ENCODE measurements around the gene CTNNA2.

- TF ChIP-seq, protein P1, sequence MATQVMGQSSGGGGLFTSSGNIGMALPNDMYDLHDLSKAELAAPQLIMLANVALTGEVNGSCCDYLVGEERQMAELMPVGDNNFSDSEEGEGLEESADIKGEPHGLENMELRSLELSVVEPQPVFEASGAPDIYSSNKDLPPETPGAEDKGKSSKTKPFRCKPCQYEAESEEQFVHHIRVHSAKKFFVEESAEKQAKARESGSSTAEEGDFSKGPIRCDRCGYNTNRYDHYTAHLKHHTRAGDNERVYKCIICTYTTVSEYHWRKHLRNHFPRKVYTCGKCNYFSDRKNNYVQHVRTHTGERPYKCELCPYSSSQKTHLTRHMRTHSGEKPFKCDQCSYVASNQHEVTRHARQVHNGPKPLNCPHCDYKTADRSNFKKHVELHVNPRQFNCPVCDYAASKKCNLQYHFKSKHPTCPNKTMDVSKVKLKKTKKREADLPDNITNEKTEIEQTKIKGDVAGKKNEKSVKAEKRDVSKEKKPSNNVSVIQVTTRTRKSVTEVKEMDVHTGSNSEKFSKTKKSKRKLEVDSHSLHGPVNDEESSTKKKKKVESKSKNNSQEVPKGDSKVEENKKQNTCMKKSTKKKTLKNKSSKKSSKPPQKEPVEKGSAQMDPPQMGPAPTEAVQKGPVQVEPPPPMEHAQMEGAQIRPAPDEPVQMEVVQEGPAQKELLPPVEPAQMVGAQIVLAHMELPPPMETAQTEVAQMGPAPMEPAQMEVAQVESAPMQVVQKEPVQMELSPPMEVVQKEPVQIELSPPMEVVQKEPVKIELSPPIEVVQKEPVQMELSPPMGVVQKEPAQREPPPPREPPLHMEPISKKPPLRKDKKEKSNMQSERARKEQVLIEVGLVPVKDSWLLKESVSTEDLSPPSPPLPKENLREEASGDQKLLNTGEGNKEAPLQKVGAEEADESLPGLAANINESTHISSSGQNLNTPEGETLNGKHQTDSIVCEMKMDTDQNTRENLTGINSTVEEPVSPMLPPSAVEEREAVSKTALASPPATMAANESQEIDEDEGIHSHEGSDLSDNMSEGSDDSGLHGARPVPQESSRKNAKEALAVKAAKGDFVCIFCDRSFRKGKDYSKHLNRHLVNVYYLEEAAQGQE (IDR thresholded peaks at IDR 0.05; ENCODE audit: borderline replicate concordance) = no peak
- TF ChIP-seq, protein P1 (CRISPR knock-in tag; IDR thresholded peaks at IDR 0.05; ENCODE audit: low read depth) = no peak
- TF ChIP-seq ETV6 (IDR thresholded peaks at IDR 0.05; ENCODE audit: borderline replicate concordance in 1 of 2, low read depth in 2 of 2, low read length in 1 of 2) (no peak), ETV6 (CRISPR knock-in tag; IDR thresholded peaks at IDR 0.05; ENCODE audit: borderline replicate concordance) (no peak), LEF1 (IDR thresholded peaks at IDR 0.05) (no peak), GABPB1 (CRISPR knock-in tag; IDR thresholded peaks at IDR 0.05) (no peak), BRCA1 (IDR thresholded peaks at IDR 0.05) (no peak), BRCA1 (CRISPR knock-in tag; IDR thresholded peaks at IDR 0.05) (no peak), TEAD1 (CRISPR knock-in tag; IDR thresholded peaks at IDR 0.05) (no peak), UBTF (IDR thresholded peaks at IDR 0.05; ENCODE audit: borderline replicate concordance in 1 of 2, low read depth in 2 of 2, low read length in 2 of 2) (no peak), ZNF431 (CRISPR knock-in tag; IDR thresholded peaks at IDR 0.05) (no peak), SIN3A (IDR thresholded peaks at IDR 0.05; ENCODE audit: borderline replicate concordance in 2 of 2, control insufficient read depth in 1 of 2, low read depth in 2 of 2, low read length in 2 of 2) (no peak), RAD21 (CRISPR knock-in tag; conservative IDR thresholded peaks at IDR 0.05 in 1 of 2, IDR thresholded peaks at IDR 0.05 in 1 of 2) (no peak)
- TF ChIP-seq, protein P2, sequence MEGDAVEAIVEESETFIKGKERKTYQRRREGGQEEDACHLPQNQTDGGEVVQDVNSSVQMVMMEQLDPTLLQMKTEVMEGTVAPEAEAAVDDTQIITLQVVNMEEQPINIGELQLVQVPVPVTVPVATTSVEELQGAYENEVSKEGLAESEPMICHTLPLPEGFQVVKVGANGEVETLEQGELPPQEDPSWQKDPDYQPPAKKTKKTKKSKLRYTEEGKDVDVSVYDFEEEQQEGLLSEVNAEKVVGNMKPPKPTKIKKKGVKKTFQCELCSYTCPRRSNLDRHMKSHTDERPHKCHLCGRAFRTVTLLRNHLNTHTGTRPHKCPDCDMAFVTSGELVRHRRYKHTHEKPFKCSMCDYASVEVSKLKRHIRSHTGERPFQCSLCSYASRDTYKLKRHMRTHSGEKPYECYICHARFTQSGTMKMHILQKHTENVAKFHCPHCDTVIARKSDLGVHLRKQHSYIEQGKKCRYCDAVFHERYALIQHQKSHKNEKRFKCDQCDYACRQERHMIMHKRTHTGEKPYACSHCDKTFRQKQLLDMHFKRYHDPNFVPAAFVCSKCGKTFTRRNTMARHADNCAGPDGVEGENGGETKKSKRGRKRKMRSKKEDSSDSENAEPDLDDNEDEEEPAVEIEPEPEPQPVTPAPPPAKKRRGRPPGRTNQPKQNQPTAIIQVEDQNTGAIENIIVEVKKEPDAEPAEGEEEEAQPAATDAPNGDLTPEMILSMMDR (IDR thresholded peaks at IDR 0.05 in 2 of 3, conservative IDR thresholded peaks at IDR 0.05 in 1 of 3; ENCODE audit: insufficient read depth in 2 of 3, low read depth in 1 of 3, low read length in 3 of 3) = no peak
Measured at GRCh38 chr2:80506563-80506962, 993.7 kb downstream of the CTNNA2 start.

Measured in K562 (cell line).